Esophagus muscularis mucosa (tissue), 4 donors: ENCODE data around the gene RAB3C. TPM values are rescaled to one million over a fixed set of nuclear protein-coding genes. Genes with fewer than 3 reads are reported as not detected.

Experiments
- DNase-seq: peaks from one replicate; pipeline ENCODE4 v3.0.0-alpha.2; 2017; ENCODE audit errors: extremely low spot score
- H3K27ac ChIP-seq, 4 donors: fragments of 200-600 bp; sonication (generic); replicated peaks in 1 of 4; 1 replicate in 3 of 4; 2 replicates in 1 of 4; pipeline ENCODE4 v1.5.1; 2016 to 2019; ENCODE audit warnings: mild to moderate bottlenecking in 1 of 4
- H3K27me3 ChIP-seq, 4 donors: fragments of 200-600 bp; sonication (generic); one replicate each; pipeline versions ENCODE4 v1.5.1 to v1.6.0; 2016 to 2019
- H3K36me3 ChIP-seq, 4 donors: fragments of 200-600 bp; sonication (generic); one replicate each; pipeline ENCODE4 v1.5.1; 2016 to 2019
- H3K4me1 ChIP-seq, 4 donors: fragments of 200-600 bp; sonication (generic); one replicate each; pipeline ENCODE4 v1.5.1; 2016 to 2019
- H3K4me3 ChIP-seq, 4 donors: fragments of 200-600 bp; sonication (generic); 1 replicate in 2 of 4; 2 replicates in 2 of 4; pipeline ENCODE4 v1.5.1; 2016 to 2019; ENCODE audit warnings: mild to moderate bottlenecking in 4 of 4, moderate library complexity in 1 of 4
- H3K9me3 ChIP-seq, 4 donors: fragments of 200-600 bp; sonication (generic); 1 replicate in 3 of 4; 2 replicates in 1 of 4; pipeline ENCODE4 v1.5.1; 2016 to 2019
- CTCF ChIP-seq, 3 experiments: fragments of 200-600 bp in 2 of 3; fragments of 450-650 bp in 1 of 3; sonication (generic) in 2 of 3; IDR thresholded peaks; one replicate each; pipeline ENCODE4 v1.5.1; 2017 to 2019; ENCODE audit warnings: antibody characterized with exemption in 3 of 3, mild to moderate bottlenecking in 2 of 3, moderate library complexity in 1 of 3
- EP300 ChIP-seq: sonication (generic); formaldehyde crosslinking; IDR thresholded peaks from one replicate; pipeline ENCODE4 v1.6.1; 2017; ENCODE audit warnings: antibody characterized with exemption
- POLR2A ChIP-seq: fragments of 450-650 bp; IDR thresholded peaks from one replicate; pipeline ENCODE4 v1.6.1; 2017; ENCODE audit warnings: antibody characterized with exemption, moderate library complexity, mild to moderate bottlenecking, low read depth
- POLR2AphosphoS5 ChIP-seq, 2 donors: sonication (generic); formaldehyde crosslinking; IDR thresholded peaks; one replicate each; pipeline ENCODE4 v1.6.1; 2017; ENCODE audit warnings: antibody characterized with exemption in 2 of 2
- WGBS: methylation state at CpG from one replicate; pipeline ENCODE4 v1.1.5; 2018; 5-methylcytosine and 5-hydroxymethylcytosine counted together
- intact Hi-C: fragments of 100-400 bp; cut with DNase I; formaldehyde crosslinking; loops from one replicate; pipeline ENCODE4 v1.15.1; 2023
- total RNA-seq, 4 donors: library from RNA; depleted of rRNA; stranded (reverse); fragments of >200 nt; gene quantifications; one replicate each; pipeline versions ENCODE4 v1.1.0 to v1.2.1, GENCODE V29; 2016

The RAB3C gene
- total RNA-seq, 4 donors from 2014 or later = 2.6 to 9.6 (median 5.9) TPM

GRCh38 chr5:58774937-58775336 lies 192.1 kb downstream of the RAB3C start:
- Histone ChIP-seq H3K4me3 (no peak overlapping the region), H3K27me3 (no peaks in the 10 kb centered on the region), H3K9me3 (no peaks in the 10 kb centered on the region), H3K36me3 (no peaks in the 10 kb centered on the region), H3K4me1 (no peaks in the 10 kb centered on the region), H3K27ac (no peak overlapping the region)
- no peak for TF ChIP-seq EP300
- TF ChIP-seq POLR2AphosphoS5 (IDR thresholded peaks at IDR 0.05) = no peak
- no peak for TF ChIP-seq POLR2A
- WGBS = 84% methylated on average over 2 of the region's 2 CpGs
- intact Hi-C loops = no loop called here
- no peak for DNase-seq

- H3K9me3 ChIP-seq = no peaks in the 10 kb centered on the region
- H3K27ac ChIP-seq = no peak overlapping the region
- H3K4me3 ChIP-seq = no peak overlapping the region
- no peak for DNase-seq
- 63% methylated on average over 2 of the region's 2 CpGs for WGBS
- intact Hi-C loops = no loop called here
- no peaks in the 10 kb centered on the region for H3K4me1 ChIP-seq
- H3K36me3 ChIP-seq = no peaks in the 10 kb centered on the region
- TF ChIP-seq EP300 = no peak
- no peak for TF ChIP-seq POLR2A
- TF ChIP-seq POLR2AphosphoS5 (IDR thresholded peaks at IDR 0.05) = no peak
- TF ChIP-seq CTCF (IDR thresholded peaks at IDR 0.05) = no peak
- H3K27me3 ChIP-seq = no peaks in the 10 kb centered on the region
These were observed 192.9 kb downstream of the RAB3C start for GRCh38 chr5:58775701-58776262.

GRCh38 chr5:58776559-58776958 lies 193.7 kb downstream of the RAB3C start:
- Histone ChIP-seq H3K27ac (no peak overlapping the region), H3K36me3 (no peaks in the 10 kb centered on the region), H3K4me3 (no peak overlapping the region), H3K4me1 (no peaks in the 10 kb centered on the region), H3K27me3 (no peaks in the 10 kb centered on the region), H3K9me3 (no peaks in the 10 kb centered on the region)
- TF ChIP-seq POLR2AphosphoS5 (IDR thresholded peaks at IDR 0.05) (no peak), EP300 (no peak), POLR2A (no peak), CTCF (IDR thresholded peaks at IDR 0.05) (no peak)
- WGBS = 92% methylated on average over 5 of the region's 5 CpGs
- DNase-seq = no peak
- intact Hi-C loops = no loop called here

- H3K9me3 ChIP-seq = no peaks in the 10 kb centered on the region
- H3K27ac ChIP-seq = no peak overlapping the region
- no peaks in the 10 kb centered on the region for H3K4me1 ChIP-seq
- no peaks in the 10 kb centered on the region for H3K36me3 ChIP-seq
- intact Hi-C loops = no loop called here
- TF ChIP-seq POLR2A = no peak
- no peak for TF ChIP-seq POLR2AphosphoS5 (IDR thresholded peaks at IDR 0.05)
- no peak for TF ChIP-seq EP300
- no peak for TF ChIP-seq CTCF (IDR thresholded peaks at IDR 0.05)
- H3K27me3 ChIP-seq = no peaks in the 10 kb centered on the region
- H3K4me3 ChIP-seq = no peak overlapping the region
- DNase-seq = no peak
- WGBS = 71% methylated on average over 3 of the region's 3 CpGs
These were observed 196.0 kb downstream of the RAB3C start for GRCh38 chr5:58778888-58779287.

GRCh38 chr5:58786035-58786434 lies 203.2 kb downstream of the RAB3C start:
- H3K27me3 ChIP-seq = no peaks in the 10 kb centered on the region
- TF ChIP-seq POLR2AphosphoS5 (IDR thresholded peaks at IDR 0.05) (no peak), EP300 (no peak), CTCF (IDR thresholded peaks at IDR 0.05) (no peak), POLR2A (no peak)
- H3K27ac ChIP-seq = no peak overlapping the region
- no peak overlapping the region for H3K4me3 ChIP-seq
- H3K36me3 ChIP-seq = no peaks in the 10 kb centered on the region
- H3K4me1 ChIP-seq = no peaks in the 10 kb centered on the region
- H3K9me3 ChIP-seq = no peaks in the 10 kb centered on the region
- intact Hi-C loops = no loop called here
- no peak for DNase-seq
- WGBS = 77% methylated on average over 2 of the region's 2 CpGs
